ENCODE results near the gene UTP14A.

Gene UTP14A

GRCh38 chrX:129934952-129935351, 29.0 kb downstream of the UTP14A start:
- TF ChIP-seq, protein P1, sequence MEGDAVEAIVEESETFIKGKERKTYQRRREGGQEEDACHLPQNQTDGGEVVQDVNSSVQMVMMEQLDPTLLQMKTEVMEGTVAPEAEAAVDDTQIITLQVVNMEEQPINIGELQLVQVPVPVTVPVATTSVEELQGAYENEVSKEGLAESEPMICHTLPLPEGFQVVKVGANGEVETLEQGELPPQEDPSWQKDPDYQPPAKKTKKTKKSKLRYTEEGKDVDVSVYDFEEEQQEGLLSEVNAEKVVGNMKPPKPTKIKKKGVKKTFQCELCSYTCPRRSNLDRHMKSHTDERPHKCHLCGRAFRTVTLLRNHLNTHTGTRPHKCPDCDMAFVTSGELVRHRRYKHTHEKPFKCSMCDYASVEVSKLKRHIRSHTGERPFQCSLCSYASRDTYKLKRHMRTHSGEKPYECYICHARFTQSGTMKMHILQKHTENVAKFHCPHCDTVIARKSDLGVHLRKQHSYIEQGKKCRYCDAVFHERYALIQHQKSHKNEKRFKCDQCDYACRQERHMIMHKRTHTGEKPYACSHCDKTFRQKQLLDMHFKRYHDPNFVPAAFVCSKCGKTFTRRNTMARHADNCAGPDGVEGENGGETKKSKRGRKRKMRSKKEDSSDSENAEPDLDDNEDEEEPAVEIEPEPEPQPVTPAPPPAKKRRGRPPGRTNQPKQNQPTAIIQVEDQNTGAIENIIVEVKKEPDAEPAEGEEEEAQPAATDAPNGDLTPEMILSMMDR (IDR thresholded peaks at IDR 0.05; ENCODE audit: low read length): no peak
- Histone ChIP-seq H3K36me3 (ENCODE audit: insufficient read depth, low read length) (no peaks in the 10 kb centered on the region), H3K4me2 (ENCODE audit: low read length) (no peak overlapping the region), H3K27ac (ENCODE audit: low read depth, low read length, poor library complexity, severe bottlenecking) (no peak overlapping the region), H4K20me1 (ENCODE audit: insufficient read depth, low read length) (no peaks in the 10 kb centered on the region), H3K9me2 (ENCODE audit: low read depth, low read length) (no peaks in the 10 kb centered on the region), H3K27me3 (ENCODE audit: insufficient read depth, low read length) (no peaks in the 10 kb centered on the region), H3F3A (ENCODE audit: insufficient read depth, low read length) (peaks cover 2% of the 10 kb centered on the region; the same call in 1 of the 2 replicates), H3K4me1 (ENCODE audit: insufficient read depth, low read length, severe bottlenecking) (peaks cover 4% of the 10 kb centered on the region), H3K79me2 (ENCODE audit: insufficient read depth, low read length) (no peaks in the 10 kb centered on the region), H3K9me3 (ENCODE audit: low read length) (no peaks in the 10 kb centered on the region), H3K9ac (ENCODE audit: low read length) (no peak overlapping the region), H3K4me3 (ENCODE audit: low read depth, low read length, poor library complexity, severe bottlenecking) (no peak overlapping the region), H2AFZ (ENCODE audit: low read length) (no peak overlapping the region)

GRCh38 chrX:129938081-129938480, 32.1 kb downstream of the UTP14A start:
- no peaks in the 10 kb centered on the region for H3K9me3 ChIP-seq (ENCODE audit: low read length)
- H3K9ac ChIP-seq (ENCODE audit: low read length): no peak overlapping the region
- no peaks in the 10 kb centered on the region for H3K9me2 ChIP-seq (ENCODE audit: low read depth, low read length)
- no peaks in the 10 kb centered on the region for H3K4me1 ChIP-seq (ENCODE audit: insufficient read depth, low read length, severe bottlenecking)
- H3F3A ChIP-seq (ENCODE audit: insufficient read depth, low read length): no peaks in the 10 kb centered on the region
- H3K79me2 ChIP-seq (ENCODE audit: insufficient read depth, low read length): no peaks in the 10 kb centered on the region
- H3K36me3 ChIP-seq (ENCODE audit: insufficient read depth, low read length): no peaks in the 10 kb centered on the region
- no peaks in the 10 kb centered on the region for H4K20me1 ChIP-seq (ENCODE audit: insufficient read depth, low read length)
- no peaks in the 10 kb centered on the region for H3K27me3 ChIP-seq (ENCODE audit: insufficient read depth, low read length)
- TF ChIP-seq, protein P1 (IDR thresholded peaks at IDR 0.05; ENCODE audit: low read length): no peak
- TF ChIP-seq EZH2 (IDR thresholded peaks at IDR 0.05; ENCODE audit: borderline replicate concordance, low read length): no peak
- no peak overlapping the region for H3K4me2 ChIP-seq (ENCODE audit: low read length)
- no peak overlapping the region for H2AFZ ChIP-seq (ENCODE audit: low read length)
- no peak overlapping the region for H3K27ac ChIP-seq (ENCODE audit: low read depth, low read length, poor library complexity, severe bottlenecking)
- no peak overlapping the region for H3K4me3 ChIP-seq (ENCODE audit: low read depth, low read length, poor library complexity, severe bottlenecking)

DNA sequence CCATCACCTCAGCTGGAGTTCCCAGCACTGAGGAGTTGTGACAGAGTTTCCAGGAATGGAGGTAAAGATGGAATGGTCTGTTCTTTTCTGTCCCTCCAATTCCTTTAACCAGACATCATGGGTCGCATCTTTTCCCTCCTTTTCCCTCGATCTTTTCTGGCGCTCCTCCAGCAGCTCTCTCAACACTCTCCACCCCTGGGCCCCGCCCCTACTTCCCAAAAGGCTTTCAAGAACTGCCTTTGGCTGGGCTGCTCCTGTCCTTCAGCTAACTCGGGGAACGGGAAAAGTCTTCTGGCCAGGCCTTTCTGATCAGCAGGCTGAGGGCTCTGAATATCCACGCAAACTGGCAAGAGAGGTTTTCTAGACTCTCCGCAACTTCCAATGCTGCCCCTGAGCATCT, 34.0 kb downstream of the UTP14A start:
- no peaks in the 10 kb centered on the region for H3K27me3 ChIP-seq (ENCODE audit: insufficient read depth, low read length)

More for the DNA sequence above, 34.0 kb downstream of the UTP14A start:
- no peaks in the 10 kb centered on the region for H3K4me1 ChIP-seq (ENCODE audit: insufficient read depth, low read length, severe bottlenecking)
- no peak overlapping the region for H2AFZ ChIP-seq (ENCODE audit: low read length)
- no peaks in the 10 kb centered on the region for H4K20me1 ChIP-seq (ENCODE audit: insufficient read depth, low read length)
- H3K4me2 ChIP-seq (ENCODE audit: low read length): no peak overlapping the region
- H3K36me3 ChIP-seq (ENCODE audit: insufficient read depth, low read length): no peaks in the 10 kb centered on the region
- H3K27ac ChIP-seq (ENCODE audit: low read depth, low read length, poor library complexity, severe bottlenecking): no peak overlapping the region
- no peaks in the 10 kb centered on the region for H3K9me2 ChIP-seq (ENCODE audit: low read depth, low read length)
- H3K79me2 ChIP-seq (ENCODE audit: insufficient read depth, low read length): no peaks in the 10 kb centered on the region
- no peaks in the 10 kb centered on the region for H3K9me3 ChIP-seq (ENCODE audit: low read length)
- no peaks in the 10 kb centered on the region for H3F3A ChIP-seq (ENCODE audit: insufficient read depth, low read length)
- H3K9ac ChIP-seq (ENCODE audit: low read length): no peak overlapping the region
- no peak for TF ChIP-seq EZH2 (IDR thresholded peaks at IDR 0.05; ENCODE audit: borderline replicate concordance, low read length)
- TF ChIP-seq, protein P1 (IDR thresholded peaks at IDR 0.05; ENCODE audit: low read length): no peak
- no peak overlapping the region for H3K4me3 ChIP-seq (ENCODE audit: low read depth, low read length, poor library complexity, severe bottlenecking)

Measured in OCI-LY1 (cell line).